GM10266 (cell line): Measurements from ENCODE around the gene PBLD.

Source experiments
- DNase-seq: peaks from one replicate; pipeline ENCODE4 v3.0.0; 2012; ENCODE audit errors: extremely low spot score
- TF ChIP-seq, protein P1 (sequence below): IDR thresholded peaks from 2 replicates; pipeline ENCODE4 v1.5.1; 2012; ENCODE audit warnings: mild to moderate bottlenecking, low read depth; ENCODE audit not compliant: control insufficient read depth, insufficient read depth; ENCODE audit errors: missing control alignments

The PBLD gene

DNA sequence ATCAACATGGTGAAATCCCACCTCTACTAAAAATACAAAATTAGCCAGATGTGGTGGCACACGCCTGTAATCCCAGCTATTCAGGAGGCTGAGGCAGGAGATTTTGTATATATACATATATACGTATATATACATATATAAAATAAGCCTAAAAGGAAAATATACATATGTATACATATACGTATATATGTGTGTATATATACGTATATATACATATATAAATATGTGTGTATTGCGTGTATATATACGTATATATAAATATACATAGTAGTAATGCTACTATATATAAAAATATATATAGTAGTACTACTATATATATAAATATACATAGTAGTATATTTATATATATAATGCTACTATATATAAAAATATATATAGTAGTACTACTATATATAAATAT is 26.5 kb upstream of the PBLD start:
- DNase-seq = no peak
- TF ChIP-seq, protein P1, sequence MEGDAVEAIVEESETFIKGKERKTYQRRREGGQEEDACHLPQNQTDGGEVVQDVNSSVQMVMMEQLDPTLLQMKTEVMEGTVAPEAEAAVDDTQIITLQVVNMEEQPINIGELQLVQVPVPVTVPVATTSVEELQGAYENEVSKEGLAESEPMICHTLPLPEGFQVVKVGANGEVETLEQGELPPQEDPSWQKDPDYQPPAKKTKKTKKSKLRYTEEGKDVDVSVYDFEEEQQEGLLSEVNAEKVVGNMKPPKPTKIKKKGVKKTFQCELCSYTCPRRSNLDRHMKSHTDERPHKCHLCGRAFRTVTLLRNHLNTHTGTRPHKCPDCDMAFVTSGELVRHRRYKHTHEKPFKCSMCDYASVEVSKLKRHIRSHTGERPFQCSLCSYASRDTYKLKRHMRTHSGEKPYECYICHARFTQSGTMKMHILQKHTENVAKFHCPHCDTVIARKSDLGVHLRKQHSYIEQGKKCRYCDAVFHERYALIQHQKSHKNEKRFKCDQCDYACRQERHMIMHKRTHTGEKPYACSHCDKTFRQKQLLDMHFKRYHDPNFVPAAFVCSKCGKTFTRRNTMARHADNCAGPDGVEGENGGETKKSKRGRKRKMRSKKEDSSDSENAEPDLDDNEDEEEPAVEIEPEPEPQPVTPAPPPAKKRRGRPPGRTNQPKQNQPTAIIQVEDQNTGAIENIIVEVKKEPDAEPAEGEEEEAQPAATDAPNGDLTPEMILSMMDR = no peak

DNA sequence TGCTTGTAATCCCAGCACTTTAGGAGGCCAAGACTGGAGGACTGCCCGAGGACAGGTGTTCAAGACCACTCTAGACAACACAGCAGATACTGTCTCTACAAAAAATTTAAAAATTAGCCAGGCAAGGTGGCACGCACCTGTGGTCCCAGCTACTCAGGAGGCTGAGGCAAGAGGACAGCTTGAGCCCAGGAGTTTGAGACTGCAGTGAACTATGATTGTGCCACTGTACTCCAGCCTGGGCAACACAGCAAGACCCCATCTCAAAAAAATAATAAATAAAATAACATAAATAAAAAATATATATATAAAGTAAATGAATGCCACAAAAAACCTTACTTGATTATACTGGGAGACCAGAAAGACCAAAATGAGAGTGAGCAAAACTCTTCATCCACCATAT is 20.8 kb upstream of the PBLD start:
- no peak for DNase-seq
- TF ChIP-seq, protein P1 = no peak

DNA sequence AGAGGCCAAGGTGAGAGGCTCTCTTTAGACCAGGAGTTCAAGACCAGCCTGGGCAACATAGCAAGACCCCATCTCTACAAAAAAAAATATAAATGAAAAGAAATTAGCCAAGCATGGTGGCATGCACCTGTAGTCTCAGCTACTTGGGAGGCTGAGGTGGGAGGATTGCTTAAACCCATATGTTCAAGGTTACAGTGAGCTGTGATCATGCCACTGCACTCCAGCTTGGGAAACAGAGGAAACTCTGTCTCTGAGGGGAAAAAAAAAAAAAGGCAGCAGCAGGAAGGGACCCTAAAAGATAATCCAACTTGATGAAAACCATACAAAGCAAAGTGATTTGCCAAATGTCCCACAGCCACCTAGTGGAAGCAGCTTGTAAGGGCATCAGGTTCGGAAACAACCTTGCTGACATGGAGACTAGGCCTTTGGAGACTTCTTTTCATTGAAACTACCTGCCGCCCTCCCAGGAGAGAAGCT is 15.6 kb upstream of the PBLD start:
- TF ChIP-seq, protein P1 = peak; percentile 61
- DNase-seq = peak; percentile 32

DNA sequence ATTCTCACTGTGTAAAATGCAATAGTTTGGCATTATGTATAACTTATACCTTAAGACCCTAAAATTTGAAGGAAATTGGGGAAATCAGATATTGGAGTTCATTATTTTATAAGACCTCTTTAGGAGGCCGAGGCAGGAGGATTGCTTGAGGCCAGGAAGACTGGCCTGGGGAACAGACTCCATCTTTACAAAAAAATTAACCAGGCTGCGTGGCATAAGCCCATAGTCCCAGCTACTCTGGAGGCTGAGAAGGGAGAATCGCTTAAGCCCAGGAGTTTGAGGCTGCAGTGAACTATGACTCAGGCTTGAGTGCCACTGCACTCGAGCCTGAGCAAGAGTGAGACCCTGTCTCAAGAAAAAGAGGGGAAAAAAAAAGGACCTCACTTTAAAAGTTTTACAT is 14.0 kb upstream of the PBLD start:
- TF ChIP-seq, protein P1 = no peak
- no peak for DNase-seq

DNA sequence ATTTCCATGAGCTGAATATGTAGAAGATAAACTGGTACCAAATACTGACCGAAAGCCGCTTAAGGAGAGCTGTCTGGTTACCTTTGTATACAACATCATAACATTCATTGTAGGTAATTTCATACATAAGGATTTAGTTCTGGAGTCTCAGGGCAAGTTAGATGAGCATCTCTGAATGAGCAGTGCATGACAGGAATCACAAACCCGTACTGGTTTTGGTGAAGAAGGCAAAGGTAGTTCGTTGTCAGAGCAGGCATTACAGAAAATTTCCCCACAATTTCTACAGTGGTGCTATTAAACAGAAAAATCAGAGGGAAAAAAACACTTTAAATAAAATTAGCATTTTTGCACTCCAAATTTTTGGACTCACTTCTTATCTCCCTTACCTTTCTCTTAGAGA is 12.9 kb upstream of the PBLD start:
- TF ChIP-seq, protein P1 = no peak
- DNase-seq = no peak

DNA sequence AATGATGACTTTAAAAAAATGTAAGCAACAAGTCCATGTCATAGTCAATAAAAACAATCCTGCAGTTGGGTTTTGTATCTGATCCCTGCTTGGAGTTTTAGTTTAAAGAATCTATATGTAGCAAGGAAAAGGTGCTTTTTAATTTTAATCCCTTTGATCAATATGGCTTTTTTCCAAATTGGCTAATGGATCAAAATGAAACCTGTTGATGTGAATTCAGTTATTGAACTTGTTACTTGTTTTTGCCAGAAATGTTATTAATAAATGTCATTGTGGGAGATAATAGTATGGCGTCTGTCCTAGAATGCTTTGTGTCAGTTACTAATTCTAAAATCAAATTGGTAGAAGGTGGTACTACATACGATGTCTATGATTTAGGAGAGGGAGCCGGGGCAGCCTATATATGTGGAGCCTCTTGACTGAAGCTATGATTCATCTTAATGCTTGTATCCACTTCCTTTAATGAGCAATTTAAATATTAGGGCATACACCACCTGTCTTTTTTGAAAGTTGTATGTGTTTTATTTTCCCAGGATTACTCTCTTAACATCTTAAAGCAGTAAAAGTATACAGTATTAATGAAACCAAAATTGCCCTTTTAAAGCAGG is 10.3 kb upstream of the PBLD start:
- no peak for DNase-seq
- TF ChIP-seq, protein P1 = no peak

DNA sequence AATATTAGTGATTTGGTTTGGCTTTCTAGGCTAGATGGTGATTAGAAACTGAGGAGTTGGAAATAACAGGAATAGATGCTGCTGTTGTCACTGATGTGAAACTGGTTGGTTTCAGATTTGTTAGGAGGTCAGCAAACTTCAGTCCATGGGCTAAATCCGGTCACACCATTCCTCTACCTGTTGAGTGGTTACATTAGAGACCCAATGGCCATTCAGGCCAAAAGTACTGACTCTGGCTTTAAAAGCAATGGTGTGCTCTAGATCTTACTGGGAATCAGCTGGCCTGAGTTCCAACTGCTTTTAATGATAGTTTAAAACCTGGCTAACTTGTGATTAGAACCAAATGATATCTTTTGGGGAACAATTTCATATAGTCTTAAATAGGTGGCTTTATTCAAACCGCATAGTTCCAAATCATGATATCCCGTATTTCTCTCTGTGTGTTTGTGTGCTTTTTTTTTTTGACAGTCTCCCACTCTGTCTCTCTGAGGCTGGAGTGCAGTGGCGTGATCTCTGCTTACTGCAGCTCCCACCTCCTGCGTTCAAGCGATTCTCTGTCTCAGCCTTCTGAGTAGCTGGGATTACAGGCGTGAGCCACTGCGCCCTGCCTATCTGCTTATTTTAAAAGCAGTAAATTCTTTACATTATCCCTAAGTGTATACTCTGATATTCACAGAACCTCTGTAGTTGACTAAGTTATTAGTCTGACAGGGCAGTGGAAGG is 7.8 kb upstream of the PBLD start:
- DNase-seq = no peak
- TF ChIP-seq, protein P1 = no peak
